HG03439 (cell line): ENCODE data around the gene ZNF787.
A peak's percentile ranks its signal among the peaks of the same experiment; 100 is the strongest.

ENCODE experiments used
- ATAC-seq: cut with Tn5 transposase; IDR thresholded peaks from one replicate; pipeline ENCODE4 v1.9.1; 2021; ENCODE audit warnings: mild to moderate bottlenecking, moderate library complexity; ENCODE audit not compliant: unreplicated experiment

Gene ZNF787

GRCh38 chr19:56144831-56145230 is 23.7 kb upstream of the ZNF787 start:
- no peak for ATAC-seq

- no peak for ATAC-seq
Observed at GRCh38 chr19:56144376-56144775, 23.3 kb upstream of the ZNF787 start.

- no peak for ATAC-seq
Observed at GRCh38 chr19:56142897-56143434, 21.9 kb upstream of the ZNF787 start.

- ATAC-seq, result no peak
Observed at GRCh38 chr19:56142087-56142787, 21.1 kb upstream of the ZNF787 start.

GRCh38 chr19:56141417-56141993 is 20.4 kb upstream of the ZNF787 start:
- no peak for ATAC-seq

GRCh38 chr19:56140583-56141416 is 19.7 kb upstream of the ZNF787 start, which contains the start of gene ZNF444:
ZNF444 (plus strand) TSS chr19:56141287; CDS start chr19:56146912, 5,625 bp downstream.
- ATAC-seq, result peak; percentile 91

- no peak for ATAC-seq
Observed at GRCh38 chr19:56139847-56140582, 18.9 kb upstream of the ZNF787 start.

- ATAC-seq, result no peak
Observed at GRCh38 chr19:56138069-56138468, 17.0 kb upstream of the ZNF787 start.

- no peak for ATAC-seq
Observed at GRCh38 chr19:56137405-56137804, 16.3 kb upstream of the ZNF787 start.

GRCh38 chr19:56136362-56136761 is 15.3 kb upstream of the ZNF787 start:
- ATAC-seq, result no peak

- ATAC-seq, result no peak
Observed at GRCh38 chr19:56134654-56134921, 13.5 kb upstream of the ZNF787 start.

GRCh38 chr19:56133858-56134653 is 13.0 kb upstream of the ZNF787 start:
- ATAC-seq, result no peak

GRCh38 chr19:56132316-56132822 is 11.3 kb upstream of the ZNF787 start:
- no peak for ATAC-seq

- ATAC-seq, result no peak
Observed at GRCh38 chr19:56131651-56132050, 10.6 kb upstream of the ZNF787 start.

GRCh38 chr19:56130006-56130405 is 8.9 kb upstream of the ZNF787 start:
- no peak for ATAC-seq

- ATAC-seq, result no peak
Observed at GRCh38 chr19:56126983-56127780, 6.1 kb upstream of the ZNF787 start.

- no peak for ATAC-seq
Observed at GRCh38 chr19:56125806-56126590, 4.9 kb upstream of the ZNF787 start.

GRCh38 chr19:56124578-56124977 is 3.5 kb upstream of the ZNF787 start:
- ATAC-seq, result no peak
